Ishikawa (cell line): ENCODE results near the gene AGO3.

Experiments
- CREB1 ChIP-seq: IDR thresholded peaks from 2 replicates; pipeline ENCODE4 v1.6.1; 2012; ENCODE audit warnings: low read depth
- EP300 ChIP-seq: IDR thresholded peaks from 2 replicates; pipeline ENCODE4 v1.6.1; 2012; ENCODE audit warnings: borderline replicate concordance
- NFIC ChIP-seq: IDR thresholded peaks from 2 replicates; pipeline ENCODE4 v1.6.1; 2012
- RAD21 ChIP-seq: IDR thresholded peaks from 2 replicates; pipeline ENCODE4 v1.6.1; 2012; ENCODE audit warnings: low read depth
- TAF1 ChIP-seq: IDR thresholded peaks from 2 replicates; pipeline ENCODE4 v1.6.1; 2012; ENCODE audit warnings: low read depth, mild to moderate bottlenecking
- YY1 ChIP-seq: IDR thresholded peaks from 2 replicates; pipeline ENCODE4 v1.6.1; 2012; ENCODE audit warnings: low read depth

GRCh38 chr1:36034692-36035091, 103.8 kb downstream of the AGO3 start:
- TF ChIP-seq EP300 = no peak
- TF ChIP-seq CREB1 = no peak
- no peak for TF ChIP-seq TAF1
- TF ChIP-seq RAD21 = no peak
- TF ChIP-seq YY1 = no peak
- no peak for TF ChIP-seq NFIC
